Astrocyte of the spinal cord (primary cell): ENCODE measurements around the gene ATAD3A.

ENCODE experiments used
- DNase-seq: peaks from one replicate; pipeline ENCODE4 v3.0.0; 2011; ENCODE audit warnings: low read depth, low spot score
- H3K4me3 ChIP-seq: 2 replicates; pipeline ENCODE4 v1.5.1; 2011; ENCODE audit warnings: low read depth, mild to moderate bottlenecking, low read length, moderate library complexity
- CTCF ChIP-seq: IDR thresholded peaks from 2 replicates; pipeline ENCODE4 v1.5.1; 2012; ENCODE audit warnings: low read depth, mild to moderate bottlenecking, low read length, inconsistent platforms
- in situ Hi-C: cut with HindIII; loops from 2 replicates; pipeline ENCODE4 v1.10.0; 2017; ENCODE audit warnings: low sequenced_read_pairs

ATAD3A gene

GRCh38 chr1:1561801-1562470 is 50.0 kb downstream of the ATAD3A start:
- TF ChIP-seq CTCF, result no peak
- in situ Hi-C loops, result no loop called here
- DNase-seq, result no peak
- H3K4me3 ChIP-seq, result no peak overlapping the region

DNA sequence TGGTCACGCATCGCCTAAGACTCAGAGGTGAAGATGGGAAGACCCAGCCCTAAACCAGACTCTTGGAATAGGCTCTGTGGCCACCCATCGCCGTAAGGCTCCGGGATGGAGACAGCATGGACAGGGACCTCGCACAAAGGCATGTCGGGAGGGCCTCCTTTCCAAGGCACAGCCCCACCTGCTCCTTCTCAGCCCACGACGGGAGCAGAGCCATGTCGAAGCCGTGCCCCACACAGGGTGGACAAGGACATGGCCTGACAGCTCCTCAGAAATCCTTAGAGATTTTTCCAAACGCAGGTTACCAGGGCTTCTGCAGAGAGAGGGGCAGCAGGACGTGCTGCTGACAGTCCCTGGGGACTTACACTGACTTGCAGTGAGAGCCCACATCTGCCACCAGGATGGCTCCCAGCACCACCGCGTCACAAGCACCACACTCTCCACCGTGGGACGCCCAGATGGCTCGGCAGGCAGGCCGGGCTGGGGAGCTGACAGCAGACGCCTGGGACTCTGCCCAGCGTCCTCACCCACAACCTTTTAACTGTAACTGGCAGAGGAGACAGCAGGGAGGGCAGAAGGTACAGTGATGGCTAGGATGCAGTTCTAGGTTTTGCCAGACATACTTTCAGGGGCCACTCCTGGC is 50.7 kb downstream of the ATAD3A start:
- no peak for DNase-seq
- TF ChIP-seq CTCF, result no peak
- H3K4me3 ChIP-seq, result no peak overlapping the region
- in situ Hi-C loops, result no loop called here

DNA sequence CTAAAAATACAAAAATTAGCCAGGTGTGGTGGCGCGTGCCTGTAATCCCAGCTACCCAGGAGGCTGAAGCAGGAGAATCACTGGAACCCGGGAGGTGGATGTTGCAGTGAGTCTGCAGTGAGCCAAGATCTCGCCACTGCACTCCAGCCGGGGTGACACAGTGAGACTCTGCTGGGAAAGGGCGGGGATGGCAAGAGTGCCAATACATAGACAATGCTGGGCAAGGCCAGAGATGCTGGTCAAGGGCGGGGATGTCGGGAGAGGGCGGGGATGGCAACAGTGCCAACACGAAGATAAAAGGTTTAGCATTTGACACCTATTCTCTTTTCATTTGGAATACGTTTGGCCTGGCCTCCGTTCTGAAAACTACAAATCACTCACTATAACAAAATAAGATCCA is 51.7 kb downstream of the ATAD3A start:
- in situ Hi-C loops, result no loop called here
- DNase-seq, result no peak
- no peak for TF ChIP-seq CTCF
- H3K4me3 ChIP-seq, result no peak overlapping the region

DNA sequence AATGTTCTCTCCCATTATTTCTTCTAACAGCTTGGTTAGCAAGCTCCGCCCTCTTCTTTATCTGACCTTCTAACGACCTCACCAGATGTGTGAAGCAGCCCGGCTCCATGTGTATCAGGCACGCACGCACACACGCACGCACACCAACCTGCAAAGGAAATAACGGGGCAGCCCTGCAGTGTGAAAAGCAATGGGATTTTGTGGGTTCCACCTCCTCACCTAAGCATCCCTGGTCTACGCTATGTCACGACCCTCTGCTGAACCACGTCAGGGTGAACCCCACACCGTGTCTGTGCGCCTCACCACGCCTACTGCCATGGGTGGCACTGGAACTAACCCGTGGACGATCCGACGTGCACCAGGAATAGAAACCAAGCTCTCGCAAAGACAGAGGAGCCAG is 52.3 kb downstream of the ATAD3A start:
- no peak for TF ChIP-seq CTCF
- in situ Hi-C loops, result no loop called here
- H3K4me3 ChIP-seq, result no peak overlapping the region
- DNase-seq, result no peak

DNA sequence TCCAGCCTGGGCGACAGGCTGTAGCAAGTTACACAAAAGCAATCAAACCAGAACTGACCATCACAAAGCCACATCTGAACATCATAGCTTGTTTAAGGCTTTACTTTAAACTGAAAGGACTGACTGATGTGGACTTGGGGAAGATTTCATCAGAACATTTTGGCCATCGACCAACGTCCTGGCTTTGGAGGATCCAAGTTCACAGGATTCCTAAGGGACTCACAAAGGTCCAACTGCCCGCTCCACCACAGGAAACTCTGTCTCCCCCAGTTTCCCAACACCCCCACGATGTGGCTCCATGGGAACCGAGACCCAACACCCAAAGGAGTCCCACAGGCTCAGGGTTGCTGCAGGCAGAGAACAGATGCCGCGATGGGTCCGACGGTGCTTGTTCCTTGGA is 53.4 kb downstream of the ATAD3A start:
- no peak for TF ChIP-seq CTCF
- H3K4me3 ChIP-seq, result no peak overlapping the region
- no peak for DNase-seq
- in situ Hi-C loops, result no loop called here

GRCh38 chr1:1567152-1567875 is 55.4 kb downstream of the ATAD3A start:
- H3K4me3 ChIP-seq, result no peak overlapping the region
- peak; percentile 34 for DNase-seq
- no peak for TF ChIP-seq CTCF
- in situ Hi-C loops, result no loop called here
